ENCODE data around the gene STK32C.

The STK32C gene

GRCh38 chr10:132304756-132305509 lies 2.8 kb downstream of the STK32C start:
- no peak for ATAC-seq
- TF ChIP-seq ZNF70 (CRISPR knock-in tag; IDR thresholded peaks at IDR 0.05): no peak
- TF ChIP-seq PPARA (CRISPR knock-in tag; IDR thresholded peaks at IDR 0.05; ENCODE audit: borderline replicate concordance): no peak
- TF ChIP-seq ZC3H10 (CRISPR knock-in tag; IDR thresholded peaks at IDR 0.05): no peak
- no peak for TF ChIP-seq SNAI2 (CRISPR knock-in tag; IDR thresholded peaks at IDR 0.05)
- no peak for TF ChIP-seq RARB (CRISPR knock-in tag; IDR thresholded peaks at IDR 0.05)
- TF ChIP-seq ZFP30 (CRISPR knock-in tag; IDR thresholded peaks at IDR 0.05): no peak
- TF ChIP-seq PATZ1 (CRISPR knock-in tag; IDR thresholded peaks at IDR 0.05; ENCODE audit: borderline replicate concordance): no peak
- TF ChIP-seq CSRNP3 (CRISPR knock-in tag; IDR thresholded peaks at IDR 0.05): no peak
- no peak for TF ChIP-seq GLIS3 (CRISPR knock-in tag; IDR thresholded peaks at IDR 0.05)
- no peak for TF ChIP-seq CREB5 (CRISPR knock-in tag; IDR thresholded peaks at IDR 0.05; ENCODE audit: low read depth)

- TF ChIP-seq PATZ1 (CRISPR knock-in tag; IDR thresholded peaks at IDR 0.05; ENCODE audit: borderline replicate concordance) (no peak), ZC3H10 (CRISPR knock-in tag; IDR thresholded peaks at IDR 0.05) (no peak), ESRRG (CRISPR knock-in tag; IDR thresholded peaks at IDR 0.05) (no peak), TCF4 (CRISPR knock-in tag; IDR thresholded peaks at IDR 0.05; ENCODE audit: borderline replicate concordance) (no peak), TSHZ2 (CRISPR knock-in tag; IDR thresholded peaks at IDR 0.05) (no peak), ZNF8 (CRISPR knock-in tag; IDR thresholded peaks at IDR 0.05) (no peak), ZNF565 (CRISPR knock-in tag; conservative IDR thresholded peaks at IDR 0.05; ENCODE audit: low read depth) (no peak), CREB5 (CRISPR knock-in tag; IDR thresholded peaks at IDR 0.05; ENCODE audit: low read depth) (no peak), SNAI2 (CRISPR knock-in tag; IDR thresholded peaks at IDR 0.05) (no peak), POU6F1 (CRISPR knock-in tag; IDR thresholded peaks at IDR 0.05; ENCODE audit: borderline replicate concordance, low read depth) (no peak), PPARA (CRISPR knock-in tag; IDR thresholded peaks at IDR 0.05; ENCODE audit: borderline replicate concordance) (no peak), CSDC2 (CRISPR knock-in tag; IDR thresholded peaks at IDR 0.05) (no peak)
- ATAC-seq: no peak
These were observed 4.2 kb downstream of the STK32C start for GRCh38 chr10:132303361-132304115.

All from SK-N-SH treated with all-trans-retinoic acid at 6 μM for 48 hours (cell line).